VCaP (cell line): ENCODE data around the gene PWWP2B.

Experiments used
- H3K27ac ChIP-seq: fragments of 450-650 bp; 2 replicates; pipeline ENCODE4 v1.5.1; 2017
- CTCF ChIP-seq: fragments of 450-650 bp; conservative IDR thresholded peaks from 2 replicates; pipeline ENCODE4 v1.5.1; 2017; ENCODE audit warnings: mild to moderate bottlenecking, moderate library complexity

PWWP2B gene

GRCh38 chr10:132388891-132389432 is 8.0 kb upstream of the PWWP2B start:
- H3K27ac ChIP-seq, result no peak overlapping the region
- TF ChIP-seq CTCF, result no peak

- no peak overlapping the region for H3K27ac ChIP-seq
- TF ChIP-seq CTCF, result no peak
Observed at GRCh38 chr10:132389433-132390169, 7.4 kb upstream of the PWWP2B start.

- TF ChIP-seq CTCF, result no peak
- no peak overlapping the region for H3K27ac ChIP-seq
Observed at GRCh38 chr10:132390170-132390920, 6.7 kb upstream of the PWWP2B start.

- no peak overlapping the region for H3K27ac ChIP-seq
- TF ChIP-seq CTCF, result no peak
Observed at GRCh38 chr10:132390921-132391675, 5.9 kb upstream of the PWWP2B start.

- H3K27ac ChIP-seq, result no peak overlapping the region
- TF ChIP-seq CTCF, result no peak
Observed at GRCh38 chr10:132391676-132392020, 5.4 kb upstream of the PWWP2B start.

- TF ChIP-seq CTCF, result no peak
- H3K27ac ChIP-seq, result no peak overlapping the region
Observed at GRCh38 chr10:132392184-132392800, 4.7 kb upstream of the PWWP2B start.
